ENCODE results near the gene ITGB4. TPM values are rescaled to one million over a fixed set of nuclear protein-coding genes. Genes with fewer than 3 reads are reported as not detected.

The ITGB4 gene
- total RNA-seq (2022; extraction: Qiagen RNA extraction) = 48.5 to 68.4 TPM (median 60.7 TPM) in 5 replicates

DNA sequence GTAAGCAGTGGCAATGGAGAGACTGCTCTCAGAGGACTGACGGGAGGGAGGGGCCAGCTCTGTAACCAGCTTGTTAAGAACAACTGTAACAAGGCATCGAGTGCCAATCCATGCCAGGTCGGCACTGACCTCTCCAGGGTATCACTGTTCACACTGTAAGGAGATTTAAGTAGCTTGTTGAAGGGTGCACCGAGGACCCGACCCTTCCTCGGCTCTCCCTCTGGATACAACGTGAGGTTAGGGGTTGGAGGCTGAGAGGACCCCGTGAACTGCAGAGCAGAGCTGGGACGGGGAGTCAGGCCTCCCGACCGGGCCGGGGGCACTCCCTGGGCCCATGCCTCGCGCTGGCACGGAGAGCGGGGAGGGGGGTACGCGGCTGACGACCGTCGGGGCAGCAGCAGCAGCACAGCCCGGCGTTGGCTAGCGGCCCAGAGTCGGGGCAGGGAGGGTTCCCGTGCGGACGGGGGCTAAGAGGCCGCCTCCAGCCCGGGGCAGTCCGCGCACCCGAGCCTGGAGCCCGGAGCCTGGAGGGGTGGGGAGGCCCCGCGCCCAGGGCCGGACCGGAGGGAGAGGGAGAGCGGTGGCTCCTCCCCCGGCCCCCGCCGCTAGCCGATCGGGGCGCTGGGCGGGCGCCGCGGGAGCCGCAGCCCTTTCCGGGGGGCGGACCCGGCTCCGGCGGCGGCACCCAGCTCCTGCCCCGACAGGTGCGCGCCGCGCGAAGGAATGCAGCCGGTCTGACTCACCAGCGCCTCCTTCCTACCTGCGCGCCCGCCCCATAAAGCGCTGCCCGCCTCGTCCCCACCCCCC is at the start of gene ITGB4:
Gene ITGB4, plus strand, starts transcription at position 804 of the 807 bp plus-strand sequence. CDS start 3,245 bp downstream, outside the sequence.

DNA sequence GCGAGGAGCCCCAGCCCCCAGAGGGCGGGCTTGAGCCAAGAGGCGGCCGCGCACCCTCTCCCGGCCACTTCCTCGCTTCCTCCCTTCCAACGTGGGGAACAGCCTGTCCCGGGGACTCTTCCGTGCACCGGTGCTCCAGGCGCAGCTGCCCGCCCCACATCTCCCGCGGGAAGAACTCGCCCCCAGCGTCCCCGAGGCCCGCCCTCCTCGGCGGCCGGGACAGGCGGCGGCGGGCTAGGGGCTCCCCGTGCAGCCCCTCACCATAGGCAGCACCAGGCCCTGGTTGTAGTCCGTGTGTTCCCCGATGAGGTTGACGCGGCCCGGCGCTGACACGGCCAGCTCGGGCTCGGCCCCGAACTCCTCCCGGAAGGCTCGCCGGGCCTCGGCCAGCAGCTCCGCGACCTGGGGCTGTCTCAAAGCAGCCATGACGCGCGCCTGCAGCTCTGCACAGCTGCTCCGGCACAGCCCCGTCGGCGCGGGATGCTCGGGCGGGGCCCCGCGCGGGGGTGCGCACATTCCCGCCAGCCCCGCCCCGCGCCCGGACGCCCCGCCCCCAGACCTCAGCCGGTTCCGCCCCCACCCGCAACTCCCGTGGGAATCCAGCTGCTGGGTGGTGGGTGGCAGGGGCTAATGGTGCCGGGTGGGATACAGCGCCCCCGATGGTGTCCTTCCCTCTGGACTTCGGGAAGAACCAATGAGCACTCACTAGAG is 43.6 kb downstream of the ITGB4 start, which contains the start of gene GALK1:
Gene GALK1, minus strand, starts transcription at position 482 of the 711 bp plus-strand sequence. Its CDS starts 56 bp downstream, at position 426.

DNA sequence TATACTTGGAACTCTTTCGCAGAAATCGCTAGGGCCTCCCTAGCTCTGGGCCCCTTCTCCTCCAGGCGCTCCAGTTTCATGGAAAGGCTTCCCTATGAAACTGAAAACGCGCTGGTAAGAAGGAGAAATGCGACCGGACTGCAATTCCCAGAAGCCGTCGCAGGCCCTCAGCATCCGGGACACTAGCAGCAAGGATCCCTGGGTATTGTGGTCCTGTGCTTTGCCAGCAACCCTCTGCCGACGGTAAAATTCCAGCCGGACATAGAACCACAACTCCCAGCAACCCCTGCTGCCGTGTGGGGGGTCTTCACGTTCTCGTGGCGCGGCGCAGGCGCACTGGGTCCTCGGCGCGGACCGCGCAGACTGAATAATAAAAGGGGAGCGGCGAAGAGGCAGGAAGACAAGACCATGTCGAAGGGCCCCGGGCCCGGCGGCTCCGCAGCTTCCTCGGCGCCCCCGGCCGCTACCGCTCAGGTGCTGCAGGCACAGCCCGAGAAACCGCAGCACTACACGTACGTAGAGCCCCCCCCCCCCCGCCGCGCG is 63.3 kb downstream of the ITGB4 start, which contains the start of gene UNK:
Gene UNK, plus strand, starts transcription at position 334 of the 543 bp plus-strand sequence. Its CDS starts 75 bp downstream, at position 409.

Other genes with a start within 250 kb of the ITGB4 start
- gene CASKIN2, start 205.9 kb upstream of the ITGB4 start, total RNA-seq (2022; extraction: Qiagen RNA extraction) = 6.9 to 12.3 TPM (median 11.1 TPM) in 5 replicates
- 28.7 to 46.0 TPM (median 42.3 TPM) in 5 replicates for gene TSEN54, start 204.9 kb upstream of the ITGB4 start, total RNA-seq (2022; extraction: Qiagen RNA extraction)
- gene LLGL2, start 195.8 kb upstream of the ITGB4 start, total RNA-seq (2022; extraction: Qiagen RNA extraction) = 15.6 to 30.3 TPM (median 29.1 TPM) in 5 replicates
- 35.6 to 63.8 TPM (median 60.1 TPM) in 5 replicates for gene MYO15B, start 133.7 kb upstream of the ITGB4 start, total RNA-seq (2022; extraction: Qiagen RNA extraction)
- 0.31 to 0.72 TPM (median 0.70 TPM) in 5 replicates for gene SMIM5, start 88.0 kb upstream of the ITGB4 start, total RNA-seq (2022; extraction: Qiagen RNA extraction)
- gene RECQL5, start 54.3 kb upstream of the ITGB4 start, total RNA-seq (2022; extraction: Qiagen RNA extraction) = 20.9 to 29.0 TPM (median 28.2 TPM) in 5 replicates
- 103 to 122 TPM (median 105 TPM) in 5 replicates for gene SAP30BP, start 54.1 kb upstream of the ITGB4 start, total RNA-seq (2022; extraction: Qiagen RNA extraction)
- 46.3 to 80.1 TPM (median 72.6 TPM) in 5 replicates for gene GALK1, start 43.7 kb downstream of the ITGB4 start, total RNA-seq (2022; extraction: Qiagen RNA extraction)
- gene UNK, start 63.3 kb downstream of the ITGB4 start, total RNA-seq (2022; extraction: Qiagen RNA extraction) = 25.1 to 31.3 TPM (median 29.8 TPM) in 5 replicates
- 4.5 to 5.2 TPM (median 5.0 TPM) in 5 replicates for gene UNC13D, start 122.9 kb downstream of the ITGB4 start, total RNA-seq (2022; extraction: Qiagen RNA extraction)
- gene WBP2, start 133.9 kb downstream of the ITGB4 start, total RNA-seq (2022; extraction: Qiagen RNA extraction) = 90.8 to 108 TPM (median 95.9 TPM) in 5 replicates
- 104 to 187 TPM (median 156 TPM) in 5 replicates for gene TRIM47, start 157.1 kb downstream of the ITGB4 start, total RNA-seq (2022; extraction: Qiagen RNA extraction)
- 28.5 to 44.5 TPM (median 38.4 TPM) in 5 replicates for gene TRIM65, start 175.5 kb downstream of the ITGB4 start, total RNA-seq (2022; extraction: Qiagen RNA extraction)
- gene MRPL38, start 183.4 kb downstream of the ITGB4 start, total RNA-seq (2022; extraction: Qiagen RNA extraction) = 89.3 to 135 TPM (median 123 TPM) in 5 replicates
- 5.3 to 10.9 TPM (median 9.6 TPM) in 5 replicates for gene FBF1, start 219.6 kb downstream of the ITGB4 start, total RNA-seq (2022; extraction: Qiagen RNA extraction)

Measured in A549 treated with CORT108297 at 1 μM for 4 hours (cell line).